ENCODE measurements around the gene PAQR4.
"Not testable (repeated sequence)": the region's sequence is repeated elsewhere in the genome, so short reads cannot be mapped to it uniquely, and the experiment has no call there.

The PAQR4 gene

GRCh38 chr16:2927010-2927646, 42.0 kb upstream of the PAQR4 start:
- peak; percentile 85 for DNase-seq (ENCODE audit: low read depth, low spot score)
- no peak overlapping the region for H3K4me3 ChIP-seq (ENCODE audit: low read depth, low read length)
- peak; percentile 91 for TF ChIP-seq CTCF (IDR thresholded peaks at IDR 0.05; ENCODE audit: low read depth, low read length)
- in situ Hi-C loops (cut with HindIII; ENCODE audit: low sequenced_read_pairs): no loop called here

GRCh38 chr16:2928151-2928550, 41.0 kb upstream of the PAQR4 start:
- H3K4me3 ChIP-seq (ENCODE audit: low read depth, low read length); DNase-seq (ENCODE audit: low read depth, low spot score); in situ Hi-C loops (cut with HindIII; ENCODE audit: low sequenced_read_pairs): not testable (repeated sequence)

- H3K4me3 ChIP-seq (ENCODE audit: low read depth, low read length): no peak overlapping the region
- in situ Hi-C loops (cut with HindIII; ENCODE audit: low sequenced_read_pairs): no loop called here
- TF ChIP-seq CTCF (IDR thresholded peaks at IDR 0.05; ENCODE audit: low read depth, low read length): no peak
- no peak for DNase-seq (ENCODE audit: low read depth, low spot score)
Measured at GRCh38 chr16:2928796-2929195, 40.4 kb upstream of the PAQR4 start.

GRCh38 chr16:2929693-2930092, 39.5 kb upstream of the PAQR4 start:
- DNase-seq (ENCODE audit: low read depth, low spot score): no peak
- no peak overlapping the region for H3K4me3 ChIP-seq (ENCODE audit: low read depth, low read length)
- TF ChIP-seq CTCF (IDR thresholded peaks at IDR 0.05; ENCODE audit: low read depth, low read length): no peak
- in situ Hi-C loops (cut with HindIII; ENCODE audit: low sequenced_read_pairs): no loop called here

- DNase-seq (ENCODE audit: low read depth, low spot score): no peak
- no peak for TF ChIP-seq CTCF (IDR thresholded peaks at IDR 0.05; ENCODE audit: low read depth, low read length)
- H3K4me3 ChIP-seq (ENCODE audit: low read depth, low read length): no peak overlapping the region
- in situ Hi-C loops (cut with HindIII; ENCODE audit: low sequenced_read_pairs): no loop called here
Measured at GRCh38 chr16:2930236-2930635, 38.9 kb upstream of the PAQR4 start.

- in situ Hi-C loops (cut with HindIII; ENCODE audit: low sequenced_read_pairs); H3K4me3 ChIP-seq (ENCODE audit: low read depth, low read length); DNase-seq (ENCODE audit: low read depth, low spot score): not testable (repeated sequence)
Measured at GRCh38 chr16:2931231-2931914, 37.8 kb upstream of the PAQR4 start.

- in situ Hi-C loops (cut with HindIII; ENCODE audit: low sequenced_read_pairs): no loop called here
- TF ChIP-seq CTCF (IDR thresholded peaks at IDR 0.05; ENCODE audit: low read depth, low read length): no peak
Measured at GRCh38 chr16:2933136-2933535, 36.0 kb upstream of the PAQR4 start.

More at GRCh38 chr16:2933136-2933535, 36.0 kb upstream of the PAQR4 start:
- no peak overlapping the region for H3K4me3 ChIP-seq (ENCODE audit: low read depth, low read length)
- DNase-seq (ENCODE audit: low read depth, low spot score): no peak
